ENCODE data around the gene LRRC8E. TPM values are rescaled to one million over a fixed set of nuclear protein-coding genes. Genes with fewer than 3 reads are reported as not detected.
"Not testable (repeated sequence)": the region's sequence is repeated elsewhere in the genome, so short reads cannot be mapped to it uniquely, and the experiment has no call there.

LRRC8E gene
- total and polyA plus RNA-seq, 9 donors: 0.13 to 0.82 (median 0.30) TPM; not detected in 1

- H3K27me3 ChIP-seq (ENCODE audit: control insufficient read depth, insufficient read depth, low read length): peaks cover 65% of the 10 kb centered on the region
- peak; percentile 13 for DNase-seq
- peaks cover 40% of the 10 kb centered on the region for H3K4me1 ChIP-seq (ENCODE audit: control insufficient read depth, insufficient read depth, low read length)
- no peaks in the 10 kb centered on the region for H3K9me3 ChIP-seq (replicated peaks; ENCODE audit: control insufficient read depth, low read depth, low read length)
- peaks cover 17% of the 10 kb centered on the region for H3K36me3 ChIP-seq (ENCODE audit: control insufficient read depth, insufficient read depth, low read length)
- under 1% methylated on average over 102 of the region's 104 CpGs for WGBS (ENCODE audit: insufficient coverage)
- H3K4me3 ChIP-seq (ENCODE audit: low read length): no peak overlapping the region
- H3K27ac ChIP-seq (ENCODE audit: low read length): no peak overlapping the region
These were observed 28.0 kb downstream of the LRRC8E start for GRCh38 chr19:7916103-7916954.

- peaks cover 46% of the 10 kb centered on the region for H3K4me1 ChIP-seq (ENCODE audit: control insufficient read depth, insufficient read depth, low read length)
- no peak overlapping the region for H3K27ac ChIP-seq (ENCODE audit: low read length)
- no peak for DNase-seq
- H3K4me3 ChIP-seq (ENCODE audit: low read length): no peak overlapping the region
- H3K27me3 ChIP-seq (ENCODE audit: control insufficient read depth, insufficient read depth, low read length): peaks cover 65% of the 10 kb centered on the region
- H3K36me3 ChIP-seq (ENCODE audit: control insufficient read depth, insufficient read depth, low read length): peaks cover 14% of the 10 kb centered on the region
- WGBS (ENCODE audit: insufficient coverage): 5% methylated on average over 12 of the region's 12 CpGs
- no peaks in the 10 kb centered on the region for H3K9me3 ChIP-seq (replicated peaks; ENCODE audit: control insufficient read depth, low read depth, low read length)
These were observed 28.6 kb downstream of the LRRC8E start for GRCh38 chr19:7916955-7917266.

- peak; percentile 47 for DNase-seq
- under 1% methylated on average over 66 of the region's 71 CpGs for WGBS (ENCODE audit: insufficient coverage)
- no peak overlapping the region for H3K27ac ChIP-seq (ENCODE audit: low read length)
- H3K4me1 ChIP-seq (ENCODE audit: control insufficient read depth, insufficient read depth, low read length): peaks cover 50% of the 10 kb centered on the region
- H3K4me3 ChIP-seq (ENCODE audit: low read length): no peak overlapping the region
- peaks cover 65% of the 10 kb centered on the region for H3K27me3 ChIP-seq (ENCODE audit: control insufficient read depth, insufficient read depth, low read length)
- H3K36me3 ChIP-seq (ENCODE audit: control insufficient read depth, insufficient read depth, low read length): peaks cover 16% of the 10 kb centered on the region
- no peaks in the 10 kb centered on the region for H3K9me3 ChIP-seq (replicated peaks; ENCODE audit: control insufficient read depth, low read depth, low read length)
These were observed 29.2 kb downstream of the LRRC8E start for GRCh38 chr19:7917267-7918061.

- H3K27me3 ChIP-seq (ENCODE audit: control insufficient read depth, insufficient read depth, low read length): peaks cover 62% of the 10 kb centered on the region
- H3K27ac ChIP-seq (ENCODE audit: low read length); H3K9me3 ChIP-seq (replicated peaks; ENCODE audit: control insufficient read depth, low read depth, low read length); DNase-seq; H3K4me3 ChIP-seq (ENCODE audit: low read length): not testable (repeated sequence)
- 22% methylated on average over 10 of the region's 29 CpGs for WGBS (ENCODE audit: insufficient coverage)
- H3K4me1 ChIP-seq (ENCODE audit: control insufficient read depth, insufficient read depth, low read length): peaks cover 50% of the 10 kb centered on the region
- H3K36me3 ChIP-seq (ENCODE audit: control insufficient read depth, insufficient read depth, low read length): peaks cover 18% of the 10 kb centered on the region
These were observed 29.8 kb downstream of the LRRC8E start for GRCh38 chr19:7918062-7918614.

- DNase-seq: no peak
- Histone ChIP-seq H3K27me3 (ENCODE audit: control insufficient read depth, insufficient read depth, low read length) (peaks cover 61% of the 10 kb centered on the region), H3K9me3 (replicated peaks; ENCODE audit: control insufficient read depth, low read depth, low read length) (no peaks in the 10 kb centered on the region), H3K36me3 (ENCODE audit: control insufficient read depth, insufficient read depth, low read length) (peaks cover 16% of the 10 kb centered on the region), H3K27ac (ENCODE audit: low read length) (no peak overlapping the region), H3K4me1 (ENCODE audit: control insufficient read depth, insufficient read depth, low read length) (peaks cover 50% of the 10 kb centered on the region), H3K4me3 (ENCODE audit: low read length) (no peak overlapping the region)
- 45% methylated on average over 25 of the region's 42 CpGs for WGBS (ENCODE audit: insufficient coverage)
These were observed 30.5 kb downstream of the LRRC8E start for GRCh38 chr19:7918615-7919421.

GRCh38 chr19:7919610-7920518 is 31.6 kb downstream of the LRRC8E start, which contains the start of gene SNAPC2:
Gene SNAPC2, plus strand, starts transcription at chr19:7920338. Its CDS starts 29 bp downstream, at chr19:7920367.
- Histone ChIP-seq H3K36me3 (ENCODE audit: control insufficient read depth, insufficient read depth, low read length) (peaks cover 16% of the 10 kb centered on the region), H3K9me3 (replicated peaks; ENCODE audit: control insufficient read depth, low read depth, low read length) (no peaks in the 10 kb centered on the region), H3K4me3 (ENCODE audit: low read length) (peak within 1 kb of the TSS; percentile 59), H3K4me1 (ENCODE audit: control insufficient read depth, insufficient read depth, low read length) (peaks cover 52% of the 10 kb centered on the region), H3K27ac (ENCODE audit: low read length) (peak within 1 kb of the TSS; percentile 89), H3K27me3 (ENCODE audit: control insufficient read depth, insufficient read depth, low read length) (peaks cover 51% of the 10 kb centered on the region)
- WGBS (ENCODE audit: insufficient coverage): 6% methylated on average over 56 of the region's 62 CpGs
- DNase-seq: peak; percentile 97

GRCh38 chr19:7920519-7921301 is 32.4 kb downstream of the LRRC8E start:
- H3K4me3 ChIP-seq (ENCODE audit: low read length): peak overlapping the region; percentile 59
- no peaks in the 10 kb centered on the region for H3K9me3 ChIP-seq (replicated peaks; ENCODE audit: control insufficient read depth, low read depth, low read length)
- 1% methylated on average over 48 of the region's 62 CpGs for WGBS (ENCODE audit: insufficient coverage)
- H3K27me3 ChIP-seq (ENCODE audit: control insufficient read depth, insufficient read depth, low read length): peaks cover 43% of the 10 kb centered on the region
- peak; percentile 97 for DNase-seq
- peaks cover 16% of the 10 kb centered on the region for H3K36me3 ChIP-seq (ENCODE audit: control insufficient read depth, insufficient read depth, low read length)
- peaks cover 51% of the 10 kb centered on the region for H3K4me1 ChIP-seq (ENCODE audit: control insufficient read depth, insufficient read depth, low read length)
- peak overlapping the region; percentile 89 for H3K27ac ChIP-seq (ENCODE audit: low read length)

GRCh38 chr19:7921302-7921966 is 33.1 kb downstream of the LRRC8E start:
- DNase-seq: no peak
- Histone ChIP-seq H3K36me3 (ENCODE audit: control insufficient read depth, insufficient read depth, low read length) (peaks cover 16% of the 10 kb centered on the region), H3K4me1 (ENCODE audit: control insufficient read depth, insufficient read depth, low read length) (peaks cover 47% of the 10 kb centered on the region), H3K27me3 (ENCODE audit: control insufficient read depth, insufficient read depth, low read length) (peaks cover 37% of the 10 kb centered on the region), H3K9me3 (replicated peaks; ENCODE audit: control insufficient read depth, low read depth, low read length) (no peaks in the 10 kb centered on the region), H3K4me3 (ENCODE audit: low read length) (peak overlapping the region; percentile 58), H3K27ac (ENCODE audit: low read length) (peak overlapping the region; percentile 89)
- WGBS (ENCODE audit: insufficient coverage): 51% methylated on average over 12 of the region's 17 CpGs
